ENCODE data around the gene SON.
"Not testable (repeated sequence)": the region's sequence is repeated elsewhere in the genome, so short reads cannot be mapped to it uniquely, and the experiment has no call there.

Gene SON

DNA sequence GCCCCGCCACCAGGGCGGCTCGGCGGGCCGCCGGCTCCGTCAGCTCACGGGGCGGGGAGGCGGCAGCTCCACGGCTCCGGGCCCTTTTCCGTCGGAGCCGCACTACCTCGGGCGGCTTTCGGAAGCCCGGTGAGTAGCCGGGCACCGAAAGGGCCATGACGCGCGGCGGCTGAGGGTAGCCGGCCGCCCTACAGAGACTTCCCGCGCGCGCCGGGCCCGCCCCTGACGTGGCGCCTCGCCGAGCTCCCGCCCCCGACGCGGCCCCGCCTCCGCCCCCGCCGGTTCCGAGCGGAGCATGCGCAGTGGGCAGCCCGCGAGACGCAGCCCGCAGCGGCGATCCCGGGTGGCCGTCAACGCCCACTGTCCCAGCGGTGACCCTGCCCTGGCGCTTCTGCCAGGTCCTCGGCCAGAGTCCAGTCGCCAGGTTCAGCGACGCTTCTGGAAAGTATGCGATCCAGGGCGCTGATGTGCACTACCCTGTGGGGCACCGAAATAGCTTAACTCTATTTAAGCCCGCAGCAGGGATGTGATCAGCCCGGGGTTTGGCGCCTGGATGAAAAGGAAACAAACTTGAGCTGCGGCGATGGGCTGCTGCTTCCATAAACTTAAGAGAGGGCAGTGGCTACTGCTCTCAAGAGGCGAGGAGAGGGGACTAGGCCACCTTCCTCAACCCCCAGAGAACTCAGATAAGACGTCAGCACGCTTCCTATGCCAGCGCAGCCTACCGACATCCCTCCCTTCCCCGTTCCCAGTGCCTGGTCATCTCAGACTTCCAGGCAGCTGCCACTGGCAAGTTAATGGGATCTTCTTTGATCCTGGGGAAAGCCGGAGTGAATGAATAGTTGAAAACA lies 45.9 kb downstream of the SON start, which contains the start of gene DONSON:
Gene DONSON (minus strand): TSS at position 200 of the 851 bp plus-strand sequence. CDS start 43 bp downstream, at position 157.
- Histone ChIP-seq H3K27me3 (ENCODE audit: low read depth, low read length) (no peaks in the 10 kb centered on the region), H3K36me3 (replicated peaks; ENCODE audit: low read depth, low read length) (peaks cover 13% of the 10 kb centered on the region), H3K9ac (ENCODE audit: low read length) (peak within 1 kb of the TSS; percentile 94), H2AFZ (ENCODE audit: low read depth, low read length) (peak within 1 kb of the TSS; percentile 86), H3K4me1 (ENCODE audit: low read length) (peaks cover 13% of the 10 kb centered on the region), H3K9me3 (ENCODE audit: insufficient read depth, low read length) (no peaks in the 10 kb centered on the region), H3K79me2 (ENCODE audit: low read length) (peaks cover 20% of the 10 kb centered on the region), H3K4me3 (ENCODE audit: low read length) (peak within 1 kb of the TSS; percentile 98), H3K27ac (ENCODE audit: low read length) (peak within 1 kb of the TSS; percentile 39), H3K4me2 (ENCODE audit: low read length) (peak within 1 kb of the TSS; percentile 99), H4K20me1 (ENCODE audit: insufficient read depth, low read length) (no peaks in the 10 kb centered on the region)
- TF ChIP-seq EZH2phosphoT487 (IDR thresholded peaks at IDR 0.05; ENCODE audit: low read depth) (no peak), CTCF (IDR thresholded peaks at IDR 0.05; ENCODE audit: low read depth, low read length) (no peak)

- no peak for TF ChIP-seq EZH2phosphoT487 (IDR thresholded peaks at IDR 0.05; ENCODE audit: low read depth)
- no peak for TF ChIP-seq CTCF (IDR thresholded peaks at IDR 0.05; ENCODE audit: low read depth, low read length)
- Histone ChIP-seq H3K4me2 (ENCODE audit: low read length) (no peak overlapping the region), H3K27ac (ENCODE audit: low read length) (no peak overlapping the region)
Measured at GRCh38 chr21:33598051-33598450, 55.2 kb downstream of the SON start.

GRCh38 chr21:33608559-33608958 lies 65.7 kb downstream of the SON start:
- no peaks in the 10 kb centered on the region for H4K20me1 ChIP-seq (ENCODE audit: insufficient read depth, low read length)
- H3K27me3 ChIP-seq (ENCODE audit: low read depth, low read length): no peaks in the 10 kb centered on the region
- TF ChIP-seq EZH2phosphoT487 (IDR thresholded peaks at IDR 0.05; ENCODE audit: low read depth): no peak
- TF ChIP-seq CTCF (IDR thresholded peaks at IDR 0.05; ENCODE audit: low read depth, low read length): no peak
- no peak overlapping the region for H3K4me2 ChIP-seq (ENCODE audit: low read length)
- H3K4me3 ChIP-seq (ENCODE audit: low read length): no peak overlapping the region
- H3K79me2 ChIP-seq (ENCODE audit: low read length): no peaks in the 10 kb centered on the region
- H3K9ac ChIP-seq (ENCODE audit: low read length): no peak overlapping the region
- H2AFZ ChIP-seq (ENCODE audit: low read depth, low read length): no peak overlapping the region
- H3K4me1 ChIP-seq (ENCODE audit: low read length): no peaks in the 10 kb centered on the region
- H3K36me3 ChIP-seq (replicated peaks; ENCODE audit: low read depth, low read length): no peaks in the 10 kb centered on the region
- H3K27ac ChIP-seq (ENCODE audit: low read length): no peak overlapping the region
- no peaks in the 10 kb centered on the region for H3K9me3 ChIP-seq (ENCODE audit: insufficient read depth, low read length)

More at GRCh38 chr21:33598051-33598450, 55.2 kb downstream of the SON start:
- Histone ChIP-seq H3K9ac (ENCODE audit: low read length) (no peak overlapping the region), H3K36me3 (replicated peaks; ENCODE audit: low read depth, low read length) (peaks cover 7% of the 10 kb centered on the region), H3K9me3 (ENCODE audit: insufficient read depth, low read length) (no peaks in the 10 kb centered on the region), H2AFZ (ENCODE audit: low read depth, low read length) (no peak overlapping the region), H3K4me1 (ENCODE audit: low read length) (no peaks in the 10 kb centered on the region), H3K4me3 (ENCODE audit: low read length) (no peak overlapping the region), H3K79me2 (ENCODE audit: low read length) (no peaks in the 10 kb centered on the region), H4K20me1 (ENCODE audit: insufficient read depth, low read length) (no peaks in the 10 kb centered on the region), H3K27me3 (ENCODE audit: low read depth, low read length) (no peaks in the 10 kb centered on the region)

DNA sequence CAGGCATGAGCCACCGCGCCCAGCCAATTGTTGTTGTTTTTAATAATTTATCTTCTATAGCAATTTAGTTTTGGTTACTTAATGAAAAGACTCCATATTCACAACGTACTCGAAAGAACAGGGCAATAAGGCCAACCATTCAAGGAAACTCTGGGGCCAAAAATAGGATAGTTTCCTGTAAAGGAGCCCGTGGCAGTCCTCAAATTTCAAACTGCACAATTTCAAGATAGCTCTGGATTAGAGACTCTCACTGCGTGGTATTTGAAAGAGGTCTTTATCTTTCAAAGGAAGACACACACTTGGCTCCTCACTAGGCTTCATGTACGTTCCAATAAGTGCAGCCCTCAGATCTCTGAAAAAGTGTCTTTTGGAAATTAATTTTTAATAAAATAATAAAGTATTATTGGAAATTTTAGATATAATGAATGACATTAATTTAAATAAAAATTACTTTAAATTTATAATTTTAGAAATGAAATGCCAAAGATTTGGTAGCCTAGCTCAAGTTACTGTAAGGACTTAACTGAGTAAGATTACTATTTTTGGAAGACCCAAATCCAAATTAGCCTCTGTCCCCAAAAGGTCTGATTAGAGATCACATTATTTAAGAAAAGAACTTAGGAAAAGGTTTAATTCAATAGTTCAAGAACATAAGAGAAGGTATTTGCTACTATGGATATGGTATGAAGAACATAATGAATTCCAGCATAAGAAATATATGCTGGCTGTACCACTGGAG lies 68.3 kb downstream of the SON start:
- H3K36me3 ChIP-seq (replicated peaks; ENCODE audit: low read depth, low read length): no peaks in the 10 kb centered on the region
- TF ChIP-seq CTCF (IDR thresholded peaks at IDR 0.05; ENCODE audit: low read depth, low read length) (no peak), EZH2phosphoT487 (IDR thresholded peaks at IDR 0.05; ENCODE audit: low read depth) (no peak)
- H3K4me3 ChIP-seq (ENCODE audit: low read length): no peak overlapping the region
- no peak overlapping the region for H3K4me2 ChIP-seq (ENCODE audit: low read length)
- no peaks in the 10 kb centered on the region for H3K27me3 ChIP-seq (ENCODE audit: low read depth, low read length)
- no peaks in the 10 kb centered on the region for H3K79me2 ChIP-seq (ENCODE audit: low read length)
- H3K9me3 ChIP-seq (ENCODE audit: insufficient read depth, low read length): no peaks in the 10 kb centered on the region
- no peak overlapping the region for H3K9ac ChIP-seq (ENCODE audit: low read length)
- H3K4me1 ChIP-seq (ENCODE audit: low read length): no peaks in the 10 kb centered on the region
- no peak overlapping the region for H3K27ac ChIP-seq (ENCODE audit: low read length)
- no peaks in the 10 kb centered on the region for H4K20me1 ChIP-seq (ENCODE audit: insufficient read depth, low read length)
- no peak overlapping the region for H2AFZ ChIP-seq (ENCODE audit: low read depth, low read length)

DNA sequence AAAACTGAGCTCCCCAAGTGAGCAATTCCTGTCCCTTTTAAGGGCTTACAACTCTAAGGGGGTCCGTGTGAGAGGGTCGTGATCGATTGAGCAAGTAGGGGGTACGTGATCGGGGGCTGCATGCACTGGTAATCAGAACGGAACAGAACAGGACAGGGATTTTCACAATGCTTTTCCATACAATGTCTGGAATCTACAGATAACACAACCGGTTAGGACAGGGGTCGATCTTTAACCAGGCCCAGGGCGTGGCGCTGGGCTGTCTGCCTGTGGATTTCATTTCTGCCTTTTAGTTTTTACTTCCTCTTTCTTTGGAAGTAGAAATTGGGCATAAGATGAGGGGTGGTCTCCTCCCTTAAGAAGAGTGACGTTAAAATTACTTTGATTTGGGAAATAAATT lies 74.7 kb downstream of the SON start:
- not testable (repeated sequence) for H3K79me2 ChIP-seq (ENCODE audit: low read length); H3K9me3 ChIP-seq (ENCODE audit: insufficient read depth, low read length); H3K4me1 ChIP-seq (ENCODE audit: low read length); H3K9ac ChIP-seq (ENCODE audit: low read length); H3K27me3 ChIP-seq (ENCODE audit: low read depth, low read length); H3K4me2 ChIP-seq (ENCODE audit: low read length); H4K20me1 ChIP-seq (ENCODE audit: insufficient read depth, low read length); H3K36me3 ChIP-seq (replicated peaks; ENCODE audit: low read depth, low read length); H3K4me3 ChIP-seq (ENCODE audit: low read length); H2AFZ ChIP-seq (ENCODE audit: low read depth, low read length); H3K27ac ChIP-seq (ENCODE audit: low read length)
